Measurements from ENCODE around the gene GRK2. TPM values are rescaled to one million over a fixed set of nuclear protein-coding genes. Genes with fewer than 3 reads are reported as not detected.

GRK2 gene
- total and polyA plus RNA-seq, 11 donors, result 40.1 to 107 (median 50.1) TPM

DNA sequence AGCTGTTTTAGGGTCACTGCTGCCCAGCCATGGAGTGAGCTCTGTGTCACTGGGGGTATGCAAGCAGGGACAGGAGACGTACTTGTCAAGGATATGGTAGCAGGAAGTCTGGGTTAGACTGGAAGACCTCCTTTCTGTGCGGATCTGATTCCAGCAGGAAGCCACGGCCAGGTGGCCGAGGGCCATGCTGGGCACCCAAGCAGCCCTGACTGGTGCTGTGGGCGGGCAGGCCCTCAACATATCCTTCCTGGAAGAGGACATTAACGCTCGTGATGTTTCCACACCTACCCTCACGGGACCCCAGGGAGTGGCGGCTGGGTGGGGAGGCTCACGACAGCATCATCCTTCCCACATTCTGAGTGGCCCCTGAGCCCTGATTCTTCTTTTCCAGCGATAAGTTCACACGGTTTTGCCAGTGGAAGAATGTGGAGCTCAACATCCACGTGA lies 14.1 kb downstream of the GRK2 start:
- ATAC-seq (no peak), DNase-seq (peak in 4 of 5 donors; percentile 15 to 57 (median 17))
- 63 to 73% (median 70%) methylated on average over 13 of the region's 13 CpGs for WGBS, 4 donors
- intact Hi-C loops (cut with DNase I), result no loop called here
- Histone ChIP-seq H3K27me3 (no peaks in the 10 kb centered on the region), H3K27ac (peak overlapping the region in 3 of 12 donors; percentile 31 to 100 (median 87)), H3K36me3 (peaks cover 6 to 82% (median 65%) of the 10 kb centered on the region in 9 donors), H3K9me3 (no peaks in the 10 kb centered on the region), H3K4me3 (no peak overlapping the region), H3K4me1 (peaks cover 12 to 97% (median 43%) of the 10 kb centered on the region in 12 donors)
- TF ChIP-seq, protein P1, sequence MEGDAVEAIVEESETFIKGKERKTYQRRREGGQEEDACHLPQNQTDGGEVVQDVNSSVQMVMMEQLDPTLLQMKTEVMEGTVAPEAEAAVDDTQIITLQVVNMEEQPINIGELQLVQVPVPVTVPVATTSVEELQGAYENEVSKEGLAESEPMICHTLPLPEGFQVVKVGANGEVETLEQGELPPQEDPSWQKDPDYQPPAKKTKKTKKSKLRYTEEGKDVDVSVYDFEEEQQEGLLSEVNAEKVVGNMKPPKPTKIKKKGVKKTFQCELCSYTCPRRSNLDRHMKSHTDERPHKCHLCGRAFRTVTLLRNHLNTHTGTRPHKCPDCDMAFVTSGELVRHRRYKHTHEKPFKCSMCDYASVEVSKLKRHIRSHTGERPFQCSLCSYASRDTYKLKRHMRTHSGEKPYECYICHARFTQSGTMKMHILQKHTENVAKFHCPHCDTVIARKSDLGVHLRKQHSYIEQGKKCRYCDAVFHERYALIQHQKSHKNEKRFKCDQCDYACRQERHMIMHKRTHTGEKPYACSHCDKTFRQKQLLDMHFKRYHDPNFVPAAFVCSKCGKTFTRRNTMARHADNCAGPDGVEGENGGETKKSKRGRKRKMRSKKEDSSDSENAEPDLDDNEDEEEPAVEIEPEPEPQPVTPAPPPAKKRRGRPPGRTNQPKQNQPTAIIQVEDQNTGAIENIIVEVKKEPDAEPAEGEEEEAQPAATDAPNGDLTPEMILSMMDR (IDR thresholded peaks at IDR 0.05), result no peak
- TF ChIP-seq POLR2A (IDR thresholded peaks at IDR 0.05), result no peak

DNA sequence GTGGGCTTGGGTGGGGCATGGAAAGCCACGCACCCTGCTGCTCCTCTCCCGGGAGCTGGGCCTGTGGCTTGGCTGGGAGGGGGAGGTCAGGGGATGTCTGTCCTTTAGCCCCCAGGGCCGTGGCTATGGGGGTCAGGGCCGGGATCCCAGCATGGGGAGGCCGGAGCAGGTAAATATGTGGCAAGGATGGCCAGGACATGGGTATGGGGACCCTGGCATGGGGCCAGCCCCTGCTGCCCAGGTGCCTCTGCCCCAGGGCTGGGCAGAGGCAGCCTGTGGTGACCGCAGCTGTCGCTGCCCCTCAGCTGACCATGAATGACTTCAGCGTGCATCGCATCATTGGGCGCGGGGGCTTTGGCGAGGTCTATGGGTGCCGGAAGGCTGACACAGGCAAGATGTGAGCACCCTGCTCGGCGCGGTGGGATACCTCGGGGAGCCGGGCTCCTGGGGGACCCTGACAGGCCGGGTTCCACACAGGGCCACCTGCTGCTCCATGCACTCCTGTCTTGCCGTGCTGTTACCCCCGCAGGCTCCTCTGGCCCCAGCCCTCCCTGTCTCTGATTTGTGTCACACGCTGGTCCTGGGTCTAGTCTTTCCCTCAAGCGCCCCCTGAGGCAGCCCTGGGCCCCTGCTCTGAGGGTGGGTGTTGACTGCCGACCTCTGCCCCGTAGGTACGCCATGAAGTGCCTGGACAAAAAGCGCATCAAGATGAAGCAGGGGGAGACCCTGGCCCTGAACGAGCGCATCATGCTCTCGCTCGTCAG lies 14.7 kb downstream of the GRK2 start:
- H3K4me1 ChIP-seq, result peaks cover 9 to 97% (median 37%) of the 10 kb centered on the region in 12 donors
- peak overlapping the region in 1 of 12 donors; percentile 100 for H3K27ac ChIP-seq
- no peaks in the 10 kb centered on the region for H3K9me3 ChIP-seq
- intact Hi-C loops (cut with DNase I), result no loop called here
- ATAC-seq (no peak), DNase-seq (peak in 4 of 5 donors; percentile 18 to 56 (median 26))
- TF ChIP-seq, protein P1 (IDR thresholded peaks at IDR 0.05), result no peak
- no peak for TF ChIP-seq POLR2A (IDR thresholded peaks at IDR 0.05)
- no peak overlapping the region for H3K4me3 ChIP-seq
- 92 to 95% (median 93%) methylated on average over 26 to 31 of the region's 31 CpGs for WGBS, 4 donors
- peaks cover 6 to 83% (median 71%) of the 10 kb centered on the region in 9 donors for H3K36me3 ChIP-seq
- H3K27me3 ChIP-seq, result no peaks in the 10 kb centered on the region

DNA sequence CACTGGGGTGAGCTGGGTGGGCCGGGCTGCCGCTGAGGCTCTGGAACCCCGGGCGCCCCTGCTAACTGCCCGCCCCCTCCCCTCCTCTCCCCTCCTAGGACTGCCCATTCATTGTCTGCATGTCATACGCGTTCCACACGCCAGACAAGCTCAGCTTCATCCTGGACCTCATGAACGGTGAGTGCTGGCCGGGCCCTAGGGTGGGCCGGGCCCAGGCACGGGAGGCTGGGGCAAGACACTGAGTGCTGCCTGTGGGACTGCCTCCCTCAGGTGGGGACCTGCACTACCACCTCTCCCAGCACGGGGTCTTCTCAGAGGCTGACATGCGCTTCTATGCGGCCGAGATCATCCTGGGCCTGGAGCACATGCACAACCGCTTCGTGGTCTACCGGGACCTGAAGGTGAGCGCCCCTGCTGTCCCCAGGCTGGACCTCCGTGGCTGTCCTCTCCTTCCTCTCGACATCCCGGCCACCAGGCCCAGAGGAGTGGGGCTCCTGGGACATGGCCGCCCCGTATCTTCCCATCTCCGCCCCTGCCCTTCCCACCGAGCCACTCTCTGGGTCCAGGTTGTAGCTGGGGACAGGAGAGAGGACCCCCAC lies 15.4 kb downstream of the GRK2 start:
- peaks cover 5 to 97% (median 30%) of the 10 kb centered on the region in 12 donors for H3K4me1 ChIP-seq
- ATAC-seq, result no peak

More for the DNA sequence above, 15.4 kb downstream of the GRK2 start:
- no peaks in the 10 kb centered on the region for H3K9me3 ChIP-seq
- peak overlapping the region in 1 of 12 donors; percentile 100 for H3K27ac ChIP-seq
- TF ChIP-seq, protein P1 (IDR thresholded peaks at IDR 0.05), result no peak
- TF ChIP-seq POLR2A (IDR thresholded peaks at IDR 0.05), result no peak
- H3K27me3 ChIP-seq, result no peaks in the 10 kb centered on the region
- intact Hi-C loops (cut with DNase I), result no loop called here
- WGBS, 4 donors, result 90 to 93% (median 92%) methylated on average over 22 to 27 of the region's 27 CpGs
- no peak overlapping the region for H3K4me3 ChIP-seq
- DNase-seq, result peak in 4 of 5 donors; percentile 13 to 37 (median 16)
- peaks cover 6 to 90% (median 76%) of the 10 kb centered on the region in 9 donors for H3K36me3 ChIP-seq

All from heart left ventricle (tissue), 16 donors.